CD4-positive, alpha-beta memory T cell (primary cell): ENCODE data around the gene ULK4. TPM values are rescaled to one million over a fixed set of nuclear protein-coding genes. Genes with fewer than 3 reads are reported as not detected.

Experiments used
- CTCF ChIA-PET: fragments of 350-600 bp; sonication (Branson Sonifier 250); formaldehyde crosslinking; loops from one replicate; lab custom pipeline; 2021; ENCODE audit warnings: inconsistent platforms; ENCODE audit not compliant: partially characterized antibody; lab: Charles Lee
- POLR2A ChIA-PET: fragments of 350-600 bp; sonication (Branson Sonifier 250); formaldehyde crosslinking; loops from one replicate; lab custom pipeline; 2021; ENCODE audit not compliant: partially characterized antibody; lab: Charles Lee
- DNase-seq, 5 donors: peaks; one replicate each; pipeline versions ENCODE4 v3.0.0 to v3.0.0-alpha.2; 2020 to 2022; ENCODE audit warnings: mixed read lengths in 1 of 5
- H3K27ac ChIP-seq: one replicate; pipeline ENCODE4 v1.7.0; 2013; ENCODE audit warnings: low read depth, low read length
- H3K27me3 ChIP-seq: 2 replicates; pipeline ENCODE4 v1.7.0; 2013; ENCODE audit warnings: mild to moderate bottlenecking, low read length, moderate library complexity; ENCODE audit not compliant: insufficient read depth
- H3K36me3 ChIP-seq: 2 replicates; pipeline ENCODE4 v1.7.0; 2013; ENCODE audit warnings: mild to moderate bottlenecking, low read length, moderate library complexity; ENCODE audit not compliant: insufficient read depth
- H3K4me1 ChIP-seq: 2 replicates; pipeline ENCODE4 v1.7.0; 2013; ENCODE audit warnings: mild to moderate bottlenecking, low read length, moderate library complexity; ENCODE audit not compliant: insufficient read depth
- H3K4me3 ChIP-seq, 2 donors: one replicate each; pipeline ENCODE4 v1.7.0; 2013; ENCODE audit warnings: low read length in 2 of 2, mild to moderate bottlenecking in 1 of 2
- H3K9me3 ChIP-seq, 2 donors: one replicate each; pipeline ENCODE4 v1.7.0; 2013; ENCODE audit warnings: low read length in 2 of 2, control low read depth in 1 of 2; ENCODE audit not compliant: control insufficient read depth in 1 of 2
- H3K27ac Mint-ChIP-seq, 7 donors: one replicate each; pipeline ENCODE4 v1.8.0; 2020 to 2021; ENCODE audit warnings: mixed read lengths in 7 of 7, mild to moderate bottlenecking in 6 of 7, inconsistent platforms in 3 of 7, moderate library complexity in 3 of 7
- H3K27me3 Mint-ChIP-seq, 2 donors: one replicate each; pipeline ENCODE4 v1.8.0; 2020 to 2021; ENCODE audit warnings: mixed read lengths in 2 of 2
- H3K36me3 Mint-ChIP-seq, 2 donors: one replicate each; pipeline ENCODE4 v1.8.0; 2020 to 2021; ENCODE audit warnings: mixed read lengths in 2 of 2, inconsistent platforms in 1 of 2, mild to moderate bottlenecking in 1 of 2
- H3K4me1 Mint-ChIP-seq, 4 donors: one replicate each; pipeline ENCODE4 v1.8.0; 2020 to 2021; ENCODE audit warnings: mixed read lengths in 4 of 4, mild to moderate bottlenecking in 1 of 4
- H3K4me3 Mint-ChIP-seq, 8 donors: one replicate each; pipeline ENCODE4 v1.8.0; 2020 to 2021; ENCODE audit warnings: mixed read lengths in 8 of 8, mild to moderate bottlenecking in 7 of 8, moderate library complexity in 6 of 8, inconsistent platforms in 3 of 8
- H3K9me3 Mint-ChIP-seq, 8 donors: one replicate each; pipeline ENCODE4 v1.8.0; 2020 to 2021; ENCODE audit warnings: mixed read lengths in 8 of 8, mild to moderate bottlenecking in 5 of 8, inconsistent platforms in 3 of 8, moderate library complexity in 1 of 8
- intact Hi-C: fragments of 100-400 bp; cut with micrococcal nuclease; formaldehyde crosslinking; loops from one replicate; pipeline ENCODE4 v1.15.1; 2023
- polyA plus RNA-seq, 2 donors: library from polyadenylated mRNA; unstranded; fragments of 300-500 nt; fragmentation: Illumina TruSeq; gene quantifications; one replicate each; pipeline ENCODE4 v1.2.3, GENCODE V29; 2021
- total RNA-seq, 2 experiments: library from RNA; stranded (reverse); gene quantifications; one replicate each; pipeline ENCODE4 v1.2.3, GENCODE V29; 2021

ULK4 gene
- total and polyA plus RNA-seq, 4 experiments from 2014 or later = 6.3 to 29.1 (median 19.2) TPM

- no peak overlapping the region for H3K27ac ChIP-seq
- no peaks in the 10 kb centered on the region for H3K36me3 ChIP-seq
- ChIA-PET CTCF (no interaction called here), POLR2A (no interaction called here)
- Mint-ChIP-seq H3K27me3 (no peaks in the 10 kb centered on the region), H3K4me1 (no peaks in the 10 kb centered on the region), H3K36me3 (peaks cover 30 to 46% of the 10 kb centered on the region in 2 donors), H3K4me3 (no peak overlapping the region), H3K27ac (no peak overlapping the region), H3K9me3 (peaks cover 0 to 10% (median 6%) of the 10 kb centered on the region in 8 donors)
- H3K9me3 ChIP-seq = no peaks in the 10 kb centered on the region
- H3K4me3 ChIP-seq = no peak overlapping the region
- intact Hi-C loops = no loop called here
- no peaks in the 10 kb centered on the region for H3K27me3 ChIP-seq
- no peak for DNase-seq
- H3K4me1 ChIP-seq = no peaks in the 10 kb centered on the region
Observed at GRCh38 chr3:41742121-41742520, 219.8 kb downstream of the ULK4 start.

- Histone ChIP-seq H3K4me3 (no peak overlapping the region), H3K27me3 (no peaks in the 10 kb centered on the region), H3K9me3 (no peaks in the 10 kb centered on the region), H3K36me3 (no peaks in the 10 kb centered on the region), H3K4me1 (no peaks in the 10 kb centered on the region), H3K27ac (no peak overlapping the region)
- DNase-seq = no peak
- Mint-ChIP-seq H3K9me3 (peaks cover 0 to 10% (median 7%) of the 10 kb centered on the region in 8 donors), H3K4me1 (no peaks in the 10 kb centered on the region), H3K27me3 (no peaks in the 10 kb centered on the region), H3K4me3 (no peak overlapping the region), H3K36me3 (peaks cover 28 to 38% of the 10 kb centered on the region in 2 donors), H3K27ac (no peak overlapping the region)
- intact Hi-C loops = no loop called here
- ChIA-PET POLR2A (no interaction called here), CTCF (no interaction called here)
Observed at GRCh38 chr3:41740374-41740886, 221.5 kb downstream of the ULK4 start.

- ChIA-PET CTCF (no interaction called here), POLR2A (no interaction called here)
- Mint-ChIP-seq H3K36me3 (peaks cover 36 to 60% of the 10 kb centered on the region in 2 donors), H3K4me3 (no peak overlapping the region), H3K9me3 (peaks cover 2 to 19% (median 8%) of the 10 kb centered on the region in 8 donors), H3K27me3 (no peaks in the 10 kb centered on the region), H3K4me1 (no peaks in the 10 kb centered on the region), H3K27ac (no peak overlapping the region)
- Histone ChIP-seq H3K27me3 (no peaks in the 10 kb centered on the region), H3K36me3 (no peaks in the 10 kb centered on the region), H3K4me3 (no peak overlapping the region), H3K27ac (no peak overlapping the region), H3K4me1 (no peaks in the 10 kb centered on the region), H3K9me3 (no peaks in the 10 kb centered on the region)
- DNase-seq = no peak
- intact Hi-C loops = no loop called here
Observed at GRCh38 chr3:41726891-41727290, 235.0 kb downstream of the ULK4 start.

- H3K36me3 ChIP-seq = no peaks in the 10 kb centered on the region
- no peaks in the 10 kb centered on the region for H3K27me3 Mint-ChIP-seq
- POLR2A ChIA-PET = no interaction called here
- H3K27me3 ChIP-seq = no peaks in the 10 kb centered on the region
- no peaks in the 10 kb centered on the region for H3K9me3 Mint-ChIP-seq
- no peak overlapping the region for H3K27ac ChIP-seq
- no peak for DNase-seq
- no peak overlapping the region for H3K4me3 ChIP-seq
- CTCF ChIA-PET = no interaction called here
- no peaks in the 10 kb centered on the region for H3K4me1 Mint-ChIP-seq
- H3K36me3 Mint-ChIP-seq = peaks cover 3 to 7% of the 10 kb centered on the region in 2 donors
- intact Hi-C loops = no loop called here
- no peaks in the 10 kb centered on the region for H3K4me1 ChIP-seq
- no peak overlapping the region for H3K4me3 Mint-ChIP-seq
- H3K27ac Mint-ChIP-seq = no peak overlapping the region
- H3K9me3 ChIP-seq = no peaks in the 10 kb centered on the region
Observed at GRCh38 chr3:41717641-41718040, 244.3 kb downstream of the ULK4 start.

- no peaks in the 10 kb centered on the region for H3K9me3 ChIP-seq
- H3K9me3 Mint-ChIP-seq = no peaks in the 10 kb centered on the region
- H3K27me3 Mint-ChIP-seq = no peaks in the 10 kb centered on the region
- no peaks in the 10 kb centered on the region for H3K4me1 Mint-ChIP-seq
- ChIA-PET POLR2A (no interaction called here), CTCF (no interaction called here)
- peaks cover 7% of the 10 kb centered on the region in 2 donors for H3K36me3 Mint-ChIP-seq
- H3K4me3 ChIP-seq = no peak overlapping the region
- H3K36me3 ChIP-seq = no peaks in the 10 kb centered on the region
- intact Hi-C loops = no loop called here
- no peak overlapping the region for H3K4me3 Mint-ChIP-seq
- H3K27ac ChIP-seq = no peak overlapping the region
- DNase-seq = no peak
- H3K4me1 ChIP-seq = no peaks in the 10 kb centered on the region
- H3K27me3 ChIP-seq = no peaks in the 10 kb centered on the region
- no peak overlapping the region for H3K27ac Mint-ChIP-seq
Observed at GRCh38 chr3:41716471-41716870, 245.4 kb downstream of the ULK4 start.

GRCh38 chr3:41715376-41715775 lies 246.5 kb downstream of the ULK4 start:
- no peaks in the 10 kb centered on the region for H3K9me3 Mint-ChIP-seq
- ChIA-PET CTCF (no interaction called here), POLR2A (no interaction called here)
- no peak overlapping the region for H3K27ac Mint-ChIP-seq
- DNase-seq = no peak
- Histone ChIP-seq H3K4me3 (no peak overlapping the region), H3K9me3 (no peaks in the 10 kb centered on the region), H3K4me1 (no peaks in the 10 kb centered on the region), H3K27ac (no peak overlapping the region), H3K36me3 (no peaks in the 10 kb centered on the region), H3K27me3 (no peaks in the 10 kb centered on the region)
- no peaks in the 10 kb centered on the region for H3K4me1 Mint-ChIP-seq
- H3K27me3 Mint-ChIP-seq = no peaks in the 10 kb centered on the region
- no peak overlapping the region for H3K4me3 Mint-ChIP-seq
- intact Hi-C loops = no loop called here
- peaks cover 12 to 16% of the 10 kb centered on the region in 2 donors for H3K36me3 Mint-ChIP-seq

- ChIA-PET CTCF (no interaction called here), POLR2A (no interaction called here)
- Histone ChIP-seq H3K4me3 (no peak overlapping the region), H3K9me3 (no peaks in the 10 kb centered on the region), H3K4me1 (no peaks in the 10 kb centered on the region), H3K36me3 (no peaks in the 10 kb centered on the region), H3K27ac (no peak overlapping the region), H3K27me3 (no peaks in the 10 kb centered on the region)
- Mint-ChIP-seq H3K36me3 (peaks cover 17 to 32% of the 10 kb centered on the region in 2 donors), H3K4me3 (no peak overlapping the region), H3K27me3 (no peaks in the 10 kb centered on the region), H3K4me1 (no peaks in the 10 kb centered on the region), H3K27ac (no peak overlapping the region), H3K9me3 (no peaks in the 10 kb centered on the region)
- intact Hi-C loops = no loop called here
- no peak for DNase-seq
Observed at GRCh38 chr3:41711651-41712050, 250.3 kb downstream of the ULK4 start.
